GM12872 (cell line): ENCODE results near the gene FANCC.
A peak's percentile ranks its signal among the peaks of the same experiment; 100 is the strongest.

Experiments
- TF ChIP-seq, protein P1 (sequence below): IDR thresholded peaks from 3 replicates; pipeline ENCODE4 v1.5.1; 2011; ENCODE audit warnings: low read depth, mild to moderate bottlenecking, low read length, moderate library complexity; ENCODE audit not compliant: insufficient read depth

Gene FANCC

DNA sequence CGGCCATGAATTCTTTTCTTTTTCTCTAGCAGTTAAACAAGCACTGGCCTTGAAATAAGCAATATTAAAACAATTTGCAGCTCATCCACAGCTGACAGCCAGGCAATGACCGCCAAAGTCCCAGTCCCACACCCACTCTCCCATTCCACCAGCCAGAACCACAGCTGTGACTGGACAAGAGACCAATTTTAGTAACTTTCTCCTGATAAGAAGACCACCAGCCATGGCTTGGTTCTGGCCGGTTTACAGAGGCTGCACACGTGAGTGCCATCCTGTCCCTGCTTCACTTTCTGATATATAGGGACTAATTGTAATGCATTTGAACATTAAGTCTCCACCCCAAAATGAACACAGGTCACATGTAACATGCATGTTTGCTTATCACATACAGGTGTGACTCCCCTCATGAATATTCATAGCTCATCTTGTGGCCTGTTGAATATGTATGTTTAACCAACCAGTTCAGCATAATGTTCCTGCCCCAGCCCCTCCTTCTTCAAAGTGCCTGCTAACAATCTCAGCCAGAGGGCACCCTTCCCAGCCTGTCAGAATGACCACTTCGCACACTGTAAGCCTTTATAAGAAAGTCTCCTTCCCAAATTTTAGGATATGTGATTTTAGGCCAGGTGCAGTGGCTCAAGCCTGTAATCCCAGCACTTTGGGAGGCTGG, 23.9 kb upstream of the FANCC start:
- TF ChIP-seq, protein P1, sequence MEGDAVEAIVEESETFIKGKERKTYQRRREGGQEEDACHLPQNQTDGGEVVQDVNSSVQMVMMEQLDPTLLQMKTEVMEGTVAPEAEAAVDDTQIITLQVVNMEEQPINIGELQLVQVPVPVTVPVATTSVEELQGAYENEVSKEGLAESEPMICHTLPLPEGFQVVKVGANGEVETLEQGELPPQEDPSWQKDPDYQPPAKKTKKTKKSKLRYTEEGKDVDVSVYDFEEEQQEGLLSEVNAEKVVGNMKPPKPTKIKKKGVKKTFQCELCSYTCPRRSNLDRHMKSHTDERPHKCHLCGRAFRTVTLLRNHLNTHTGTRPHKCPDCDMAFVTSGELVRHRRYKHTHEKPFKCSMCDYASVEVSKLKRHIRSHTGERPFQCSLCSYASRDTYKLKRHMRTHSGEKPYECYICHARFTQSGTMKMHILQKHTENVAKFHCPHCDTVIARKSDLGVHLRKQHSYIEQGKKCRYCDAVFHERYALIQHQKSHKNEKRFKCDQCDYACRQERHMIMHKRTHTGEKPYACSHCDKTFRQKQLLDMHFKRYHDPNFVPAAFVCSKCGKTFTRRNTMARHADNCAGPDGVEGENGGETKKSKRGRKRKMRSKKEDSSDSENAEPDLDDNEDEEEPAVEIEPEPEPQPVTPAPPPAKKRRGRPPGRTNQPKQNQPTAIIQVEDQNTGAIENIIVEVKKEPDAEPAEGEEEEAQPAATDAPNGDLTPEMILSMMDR = no peak

DNA sequence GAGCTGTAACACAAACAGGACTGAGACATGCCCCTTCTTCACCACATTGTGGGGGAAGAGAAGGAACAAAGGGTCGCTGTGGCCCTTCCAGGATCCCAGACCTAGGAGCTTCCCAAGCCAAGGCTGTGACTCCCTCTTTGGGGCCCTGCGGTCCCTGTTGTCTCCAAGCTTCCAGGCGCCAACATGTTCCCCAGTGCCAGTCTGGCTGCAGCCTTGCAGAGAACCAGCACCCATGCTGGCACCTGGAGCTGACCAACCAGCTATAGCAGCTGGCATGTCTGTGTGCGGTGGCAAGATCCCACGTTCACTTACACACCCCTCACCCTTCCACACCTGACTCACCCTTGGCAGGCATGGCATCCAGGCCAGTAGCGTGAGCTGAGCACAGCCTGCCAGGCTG, 20.7 kb upstream of the FANCC start:
- TF ChIP-seq, protein P1 = no peak

DNA sequence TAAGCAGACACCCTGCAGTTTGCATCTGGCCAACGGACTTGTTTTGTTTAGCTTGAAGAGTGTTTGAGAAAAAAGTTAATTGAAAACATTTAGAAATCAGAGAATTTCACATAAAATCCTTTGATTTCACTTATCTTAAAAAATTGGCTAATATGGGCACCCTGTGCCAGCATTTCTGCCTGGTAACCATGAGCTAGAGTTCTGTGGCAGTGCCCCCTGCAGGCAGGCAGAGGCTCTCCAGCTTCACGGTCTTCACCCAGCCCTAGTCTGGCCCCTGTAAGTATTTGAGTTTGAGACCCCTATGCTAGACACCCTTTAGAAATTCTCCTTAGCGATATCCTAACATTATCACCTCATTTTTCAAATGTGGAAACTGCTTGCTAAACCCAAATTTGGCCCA, 18.8 kb upstream of the FANCC start:
- TF ChIP-seq, protein P1 = peak; percentile 64

DNA sequence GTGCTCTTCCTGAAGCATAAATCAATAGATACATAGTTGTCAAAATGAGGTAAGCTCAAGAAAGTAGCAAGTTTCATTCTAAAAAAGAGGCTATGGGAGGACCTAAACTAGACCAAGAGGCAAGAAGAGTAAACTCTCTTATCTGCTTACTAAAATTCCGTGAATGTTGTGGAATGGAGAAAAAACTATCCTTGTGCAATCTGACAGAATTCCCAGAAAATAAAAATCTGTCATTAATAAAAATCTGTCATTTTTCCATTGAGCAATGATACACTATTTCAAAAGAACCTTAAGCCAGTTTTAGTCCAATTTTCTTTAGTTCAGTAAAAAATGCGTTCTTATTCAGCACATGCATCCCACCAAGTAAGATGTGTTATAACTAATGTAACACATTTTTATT, 15.9 kb upstream of the FANCC start:
- TF ChIP-seq, protein P1 = no peak

DNA sequence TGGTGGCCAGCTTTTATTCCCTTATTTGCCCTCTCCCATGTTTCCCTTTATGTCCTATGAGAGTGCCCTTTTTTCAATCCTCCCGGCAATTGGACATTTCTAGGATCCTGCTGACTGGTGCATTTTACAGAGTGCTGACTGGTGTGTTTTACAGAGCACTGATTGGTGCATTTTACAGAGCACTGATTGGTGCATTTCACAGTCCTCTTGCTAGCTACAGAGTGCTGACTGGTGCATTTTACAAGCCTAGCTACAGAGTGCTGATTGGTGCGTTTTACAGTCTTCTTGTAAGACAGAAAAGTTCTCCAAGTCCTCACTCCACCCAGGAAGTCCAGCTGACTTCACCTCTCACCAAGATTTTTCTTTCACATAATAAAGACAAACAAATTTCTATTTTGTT, 15.4 kb upstream of the FANCC start:
- TF ChIP-seq, protein P1 = no peak

DNA sequence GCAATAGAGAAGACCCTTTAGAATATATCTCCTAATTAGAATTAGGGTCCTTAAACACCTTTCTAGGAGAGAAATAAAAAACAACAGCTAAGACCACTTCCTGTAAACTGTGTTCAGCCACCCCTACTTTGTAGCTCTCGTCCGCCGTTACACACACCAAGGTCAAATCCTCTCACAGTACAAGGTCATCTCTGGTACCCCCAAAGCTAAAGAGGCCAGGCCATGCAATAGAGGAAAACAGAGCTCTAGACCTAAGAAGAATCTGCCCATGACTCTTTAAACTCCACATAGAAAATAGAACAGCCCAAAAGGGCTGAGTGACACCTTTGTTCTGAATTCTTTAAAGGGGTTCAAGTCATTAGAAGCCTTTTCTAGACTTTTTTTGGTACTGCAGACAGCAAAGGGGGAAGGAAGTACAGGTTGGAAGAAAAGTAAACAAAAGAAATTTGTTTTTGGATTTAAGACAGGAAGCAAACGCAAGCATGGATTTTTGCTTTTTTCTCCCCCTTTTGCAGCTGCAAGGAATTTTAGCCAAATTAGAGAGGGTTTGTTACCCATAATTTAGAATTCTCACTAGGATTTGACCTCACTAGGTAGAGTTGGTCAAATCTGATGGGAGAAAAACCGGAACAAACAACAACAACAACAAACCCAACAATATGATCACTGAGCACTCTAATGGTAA, 13.4 kb upstream of the FANCC start:
- TF ChIP-seq, protein P1 = no peak

DNA sequence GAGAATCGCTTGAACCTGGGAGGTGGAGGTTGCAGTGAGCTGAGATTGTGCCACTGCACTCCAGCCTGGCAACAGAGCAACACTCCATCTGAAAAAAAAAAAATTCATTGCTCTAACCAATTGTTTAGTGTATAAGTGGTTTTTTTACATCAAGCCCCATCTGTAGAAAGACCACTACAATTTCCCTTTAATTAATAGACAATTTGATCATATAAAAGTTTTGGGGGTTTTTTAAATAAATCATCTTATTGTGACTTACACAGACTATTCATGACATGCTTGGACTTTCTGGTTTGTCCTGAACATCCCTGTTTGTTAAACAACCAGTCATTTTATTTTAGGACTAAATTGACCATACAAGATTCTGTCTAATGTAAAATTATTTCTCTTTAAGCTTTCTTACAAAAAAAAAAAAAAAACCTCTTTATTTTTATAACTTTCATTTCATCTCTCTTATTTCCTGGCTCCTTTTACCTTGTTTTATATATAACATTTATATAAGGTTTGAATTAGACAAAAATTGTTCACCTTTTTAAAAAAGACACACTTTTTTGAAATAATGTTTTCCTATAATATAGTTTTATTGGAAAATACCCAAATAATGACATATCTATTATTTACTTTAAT, 9.8 kb upstream of the FANCC start:
- TF ChIP-seq, protein P1 = no peak
